ENCODE results near the gene PAQR8.
"Not testable (repeated sequence)": the region's sequence is repeated elsewhere in the genome, so short reads cannot be mapped to it uniquely, and the experiment has no call there.

Gene PAQR8

GRCh38 chr6:52415917-52416628 is 54.1 kb downstream of the PAQR8 start:
- DNase-seq: no peak

GRCh38 chr6:52416629-52417151 is 54.7 kb downstream of the PAQR8 start:
- peak; percentile 71 for DNase-seq

GRCh38 chr6:52417675-52418111 is 55.7 kb downstream of the PAQR8 start:
- no peak for DNase-seq

GRCh38 chr6:52418606-52419005 is 56.7 kb downstream of the PAQR8 start:
- DNase-seq: no peak

- DNase-seq: peak; percentile 97
Observed at GRCh38 chr6:52419809-52420667, 58.1 kb downstream of the PAQR8 start, which contains the start of gene EFHC1. EFHC1 (plus strand) TSS chr6:52420342; CDS start chr6:52420411, 69 bp downstream.

- DNase-seq: no peak
Observed at GRCh38 chr6:52420668-52421358, 58.9 kb downstream of the PAQR8 start.

GRCh38 chr6:52422156-52422555 is 60.2 kb downstream of the PAQR8 start:
- DNase-seq: no peak

GRCh38 chr6:52423448-52423847 is 61.5 kb downstream of the PAQR8 start:
- no peak for DNase-seq

- no peak for DNase-seq
Observed at GRCh38 chr6:52423971-52424381, 62.0 kb downstream of the PAQR8 start.

- no peak for DNase-seq
Observed at GRCh38 chr6:52424513-52424912, 62.6 kb downstream of the PAQR8 start.

GRCh38 chr6:52426667-52427066 is 64.7 kb downstream of the PAQR8 start:
- no peak for DNase-seq

GRCh38 chr6:52433294-52433693 is 71.3 kb downstream of the PAQR8 start:
- not testable (repeated sequence) for DNase-seq

GRCh38 chr6:52435345-52435744 is 73.4 kb downstream of the PAQR8 start:
- DNase-seq: no peak

GRCh38 chr6:52438926-52439325 is 77.0 kb downstream of the PAQR8 start:
- no peak for DNase-seq

- no peak for DNase-seq
Observed at GRCh38 chr6:52454556-52454955, 92.6 kb downstream of the PAQR8 start.

GRCh38 chr6:52457096-52457495 is 95.1 kb downstream of the PAQR8 start:
- DNase-seq: no peak

Data from central memory CD4-positive, alpha-beta T cell (primary cell).